T-helper 1 cell treated with Interleukin-12 subunit alpha and Interleukin-12 subunit beta and Interleukin-4 antibody, amounts not matched to agents 30 μg/mL and 1 μg/mL, for 36 hours (primary cell): ENCODE data around the gene WIPF2.
A peak's percentile ranks its signal among the peaks of the same experiment; 100 is the strongest.

Experiments
- H3K27ac Mint-ChIP-seq: one replicate; pipeline ENCODE4 v1.8.0; 2021; ENCODE audit warnings: mild to moderate bottlenecking, mixed read lengths
- H3K27me3 Mint-ChIP-seq: one replicate; pipeline ENCODE4 v1.8.0; 2021; ENCODE audit warnings: low read depth, mixed read lengths
- H3K36me3 Mint-ChIP-seq: one replicate; pipeline ENCODE4 v1.8.0; 2021; ENCODE audit warnings: low read depth, mixed read lengths
- H3K4me1 Mint-ChIP-seq: one replicate; pipeline ENCODE4 v1.8.0; 2021; ENCODE audit warnings: low read depth, mixed read lengths
- H3K4me3 Mint-ChIP-seq: one replicate; pipeline ENCODE4 v1.8.0; 2021; ENCODE audit warnings: mild to moderate bottlenecking, moderate library complexity, mixed read lengths
- H3K9me3 Mint-ChIP-seq: one replicate; pipeline ENCODE4 v1.8.0; 2021; ENCODE audit warnings: mixed read lengths

The WIPF2 gene, protein sequence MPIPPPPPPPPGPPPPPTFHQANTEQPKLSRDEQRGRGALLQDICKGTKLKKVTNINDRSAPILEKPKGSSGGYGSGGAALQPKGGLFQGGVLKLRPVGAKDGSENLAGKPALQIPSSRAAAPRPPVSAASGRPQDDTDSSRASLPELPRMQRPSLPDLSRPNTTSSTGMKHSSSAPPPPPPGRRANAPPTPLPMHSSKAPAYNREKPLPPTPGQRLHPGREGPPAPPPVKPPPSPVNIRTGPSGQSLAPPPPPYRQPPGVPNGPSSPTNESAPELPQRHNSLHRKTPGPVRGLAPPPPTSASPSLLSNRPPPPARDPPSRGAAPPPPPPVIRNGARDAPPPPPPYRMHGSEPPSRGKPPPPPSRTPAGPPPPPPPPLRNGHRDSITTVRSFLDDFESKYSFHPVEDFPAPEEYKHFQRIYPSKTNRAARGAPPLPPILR

DNA sequence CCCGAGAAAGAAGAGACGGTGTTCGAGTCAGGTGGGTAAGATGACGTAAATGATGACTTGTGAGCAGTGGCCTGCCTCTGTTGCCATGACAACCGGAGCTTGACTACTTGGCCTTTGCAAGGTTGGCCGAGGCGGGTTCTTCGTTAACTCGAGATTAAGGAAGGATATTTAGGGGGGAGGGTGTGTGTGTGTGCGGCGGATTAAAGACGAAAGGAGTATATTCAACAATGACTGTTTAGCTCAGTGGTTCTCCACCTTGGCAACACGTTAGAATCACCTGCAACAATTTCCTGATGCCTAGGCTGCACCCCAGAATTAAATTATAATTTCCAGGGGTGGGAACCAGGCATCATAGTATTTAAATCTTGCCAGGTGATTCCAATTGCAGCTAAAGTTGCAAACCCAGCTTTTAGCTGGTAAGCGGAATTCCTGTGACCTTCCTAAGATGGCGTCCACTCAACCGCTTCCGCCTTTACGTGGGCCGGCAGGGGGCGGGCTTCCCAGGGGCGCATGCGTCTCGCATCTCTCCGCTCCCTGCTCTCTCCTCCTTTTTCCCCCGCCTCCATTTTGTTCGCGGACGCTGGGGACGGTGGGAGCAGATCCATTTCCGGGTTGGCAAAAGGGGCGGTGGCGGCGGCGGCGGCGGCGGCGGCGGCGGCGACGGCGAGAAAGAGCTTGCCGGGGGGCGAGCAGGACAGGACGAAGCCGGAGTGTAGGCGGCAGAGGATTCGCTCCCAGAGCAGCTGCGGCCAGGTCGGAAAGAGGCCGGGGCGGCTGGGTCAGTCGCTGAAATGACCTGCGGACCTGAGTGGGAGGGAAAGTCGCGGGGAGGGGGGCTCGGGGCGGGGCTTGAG is at the start of gene WIPF2:
Gene WIPF2, plus strand, starts transcription at position 565 of the 854 bp plus-strand sequence. CDS start 37,156 bp downstream, outside the sequence.
- H3K9me3 Mint-ChIP-seq, result no peaks in the 10 kb centered on the region
- H3K36me3 Mint-ChIP-seq, result peaks cover 7% of the 10 kb centered on the region
- peak within 1 kb of the TSS; percentile 99 for H3K4me3 Mint-ChIP-seq
- no peaks in the 10 kb centered on the region for H3K27me3 Mint-ChIP-seq
- peak within 1 kb of the TSS; percentile 100 for H3K27ac Mint-ChIP-seq
- peaks cover 24% of the 10 kb centered on the region for H3K4me1 Mint-ChIP-seq

DNA sequence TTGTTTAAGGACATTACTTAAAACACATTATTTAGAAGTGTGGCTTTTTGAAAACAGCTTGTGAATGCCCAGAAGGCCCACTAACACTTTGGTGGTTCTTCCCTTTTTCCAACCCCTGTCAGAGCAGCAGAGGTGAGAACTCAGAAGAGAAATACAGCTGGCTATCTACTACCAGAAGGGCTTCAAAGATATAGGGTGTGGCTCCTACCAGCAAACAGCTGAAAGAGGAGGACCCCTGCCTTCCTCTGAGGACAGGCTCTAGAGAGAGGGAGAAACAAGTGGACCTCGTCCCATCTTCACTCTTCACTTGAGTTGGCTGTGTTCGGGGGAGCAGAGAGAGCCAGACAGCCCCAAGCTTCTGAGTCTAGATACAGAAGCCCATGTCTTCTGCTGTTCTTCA is 48.8 kb upstream of the WIPF2 start:
- Mint-ChIP-seq H3K27me3 (no peaks in the 10 kb centered on the region), H3K27ac (no peak overlapping the region), H3K9me3 (no peaks in the 10 kb centered on the region), H3K4me1 (peaks cover 5% of the 10 kb centered on the region), H3K4me3 (no peak overlapping the region), H3K36me3 (peaks cover 50% of the 10 kb centered on the region)

DNA sequence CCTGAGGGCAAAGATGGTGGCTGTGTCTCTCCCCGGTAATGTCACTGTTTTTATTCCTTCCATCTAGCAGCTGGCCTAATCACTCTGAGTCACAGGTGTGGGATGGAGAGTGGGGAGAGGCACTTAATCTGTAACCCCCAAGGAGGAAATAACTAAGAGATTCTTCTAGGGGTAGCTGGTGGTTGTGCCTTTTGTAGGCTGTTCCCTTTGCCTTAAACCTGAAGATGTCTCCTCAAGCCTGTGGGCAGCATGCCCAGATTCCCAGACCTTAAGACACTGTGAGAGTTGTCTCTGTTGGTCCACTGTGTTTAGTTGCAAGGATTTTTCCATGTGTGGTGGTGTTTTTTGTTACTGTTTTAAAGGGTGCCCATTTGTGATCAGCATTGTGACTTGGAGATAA is 47.4 kb upstream of the WIPF2 start:
- Mint-ChIP-seq H3K4me1 (peaks cover 5% of the 10 kb centered on the region), H3K27me3 (no peaks in the 10 kb centered on the region), H3K9me3 (no peaks in the 10 kb centered on the region), H3K36me3 (peaks cover 47% of the 10 kb centered on the region), H3K4me3 (no peak overlapping the region), H3K27ac (no peak overlapping the region)

DNA sequence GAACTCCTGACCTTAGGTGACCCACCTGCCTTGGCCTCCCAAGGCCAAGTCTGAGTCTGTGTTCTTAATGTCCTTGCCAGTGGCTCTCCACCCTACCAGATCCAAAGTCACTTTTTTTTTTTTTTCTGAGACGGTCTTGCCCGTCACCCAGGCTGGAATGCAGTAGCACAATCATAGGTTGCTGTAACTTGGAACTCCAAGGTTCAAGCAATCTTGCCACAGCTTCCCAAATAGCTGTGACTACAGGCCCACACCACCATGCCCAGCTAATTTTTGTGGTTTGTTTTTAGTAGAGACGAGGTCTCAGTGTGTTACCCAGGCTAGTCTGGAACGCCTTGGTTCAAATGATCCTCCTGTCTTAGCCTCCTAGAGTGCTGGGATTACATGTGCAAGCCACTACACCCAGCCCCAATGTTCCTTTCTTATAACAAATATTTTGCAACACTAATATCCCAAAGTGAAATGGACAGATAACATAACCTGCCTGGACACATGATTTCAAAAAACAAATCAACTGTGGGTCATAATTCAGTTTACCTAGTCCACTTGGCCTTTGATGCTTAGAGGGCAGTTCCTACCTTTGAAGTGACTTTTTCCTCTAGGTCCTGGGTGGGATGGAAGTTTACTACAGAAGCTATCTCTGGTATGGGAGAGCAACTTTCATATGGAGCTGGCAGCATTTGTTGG is 45.9 kb upstream of the WIPF2 start:
- Mint-ChIP-seq H3K27me3 (no peaks in the 10 kb centered on the region), H3K4me3 (no peak overlapping the region), H3K4me1 (peaks cover 8% of the 10 kb centered on the region), H3K27ac (no peak overlapping the region), H3K36me3 (peaks cover 36% of the 10 kb centered on the region), H3K9me3 (no peaks in the 10 kb centered on the region)

DNA sequence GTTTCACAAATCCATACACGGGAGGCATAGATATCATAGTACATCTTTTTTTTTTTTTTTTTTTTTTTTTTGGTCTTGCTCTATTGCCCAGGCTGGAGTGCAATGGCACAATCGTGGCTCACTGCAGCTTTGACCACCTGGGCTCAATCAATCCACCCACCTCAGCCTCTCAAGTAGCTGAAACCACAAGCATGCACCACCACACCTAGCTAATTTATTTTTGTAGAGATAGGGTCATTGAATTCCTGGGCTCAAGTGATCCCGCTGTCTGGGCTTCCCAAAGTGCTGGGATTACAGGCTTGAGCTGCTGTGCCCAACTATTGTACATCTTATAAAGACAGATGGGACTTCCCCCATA is 45.3 kb upstream of the WIPF2 start:
- Mint-ChIP-seq H3K4me1 (peaks cover 7% of the 10 kb centered on the region), H3K4me3 (no peak overlapping the region), H3K27me3 (no peaks in the 10 kb centered on the region), H3K36me3 (peaks cover 35% of the 10 kb centered on the region), H3K27ac (no peak overlapping the region), H3K9me3 (no peaks in the 10 kb centered on the region)

DNA sequence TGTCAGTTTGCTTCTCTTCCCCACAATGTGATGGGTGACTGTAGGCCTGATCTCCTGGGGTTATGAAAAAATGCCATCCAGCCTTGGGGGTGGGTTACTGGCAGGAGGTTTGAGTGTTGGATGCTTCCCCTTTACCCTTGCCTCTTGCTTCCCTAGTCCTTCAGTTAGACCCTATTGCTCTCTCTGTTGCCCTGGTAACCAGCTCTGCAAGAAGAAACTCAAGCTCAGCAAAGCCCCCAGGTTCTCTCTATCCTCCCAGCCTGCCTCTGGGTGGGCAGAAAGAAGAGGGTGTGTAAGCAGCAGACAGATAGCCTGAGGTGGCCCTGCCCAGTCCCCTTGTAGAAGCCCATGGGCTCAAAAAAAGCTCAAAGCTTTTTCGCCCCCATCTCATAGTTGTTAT is 44.6 kb upstream of the WIPF2 start:
- Mint-ChIP-seq H3K36me3 (peaks cover 29% of the 10 kb centered on the region), H3K27ac (no peak overlapping the region), H3K4me1 (peaks cover 7% of the 10 kb centered on the region), H3K9me3 (no peaks in the 10 kb centered on the region), H3K27me3 (no peaks in the 10 kb centered on the region), H3K4me3 (no peak overlapping the region)

DNA sequence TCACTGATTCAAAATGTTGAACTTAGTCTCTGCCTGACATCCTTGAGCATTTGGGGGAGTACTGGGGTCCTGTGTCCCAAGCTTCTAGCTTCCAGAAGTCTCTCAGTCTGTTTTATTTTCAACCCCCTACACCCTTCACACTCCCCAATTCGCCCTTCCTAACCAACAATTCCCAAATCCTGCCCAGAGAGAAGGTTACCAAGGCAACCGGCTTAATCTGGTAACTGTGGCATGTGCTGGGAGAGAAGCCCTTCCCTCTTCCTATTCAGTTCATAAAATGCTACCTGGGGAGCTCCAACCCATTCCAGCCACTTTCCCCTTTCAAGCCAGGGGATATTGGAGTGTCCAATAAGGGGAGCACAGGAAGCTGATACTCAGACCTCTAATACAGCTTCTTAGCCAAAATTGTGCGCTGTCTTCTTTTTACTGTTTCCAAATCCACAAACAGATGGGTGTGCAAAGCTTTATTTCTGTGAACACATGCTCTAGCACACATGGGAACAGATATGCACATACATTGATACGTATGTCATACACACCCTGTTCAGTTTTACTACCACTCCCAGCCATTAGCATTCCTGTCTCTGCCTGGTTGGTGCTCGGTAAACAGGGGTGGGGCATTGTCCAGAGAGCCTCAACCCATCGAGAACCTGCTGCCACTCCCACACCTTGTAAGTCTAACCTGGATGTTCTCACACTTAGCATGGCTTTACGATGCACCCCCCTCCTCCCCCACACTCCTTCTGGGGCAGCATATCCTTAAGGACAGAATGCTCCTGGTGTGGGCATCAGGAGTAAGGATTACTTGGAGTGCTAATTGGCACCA is 43.0 kb upstream of the WIPF2 start:
- H3K4me1 Mint-ChIP-seq, result peaks cover 7% of the 10 kb centered on the region
- H3K4me3 Mint-ChIP-seq, result no peak overlapping the region
- H3K36me3 Mint-ChIP-seq, result peaks cover 20% of the 10 kb centered on the region
- no peak overlapping the region for H3K27ac Mint-ChIP-seq
- H3K27me3 Mint-ChIP-seq, result no peaks in the 10 kb centered on the region
- no peaks in the 10 kb centered on the region for H3K9me3 Mint-ChIP-seq

DNA sequence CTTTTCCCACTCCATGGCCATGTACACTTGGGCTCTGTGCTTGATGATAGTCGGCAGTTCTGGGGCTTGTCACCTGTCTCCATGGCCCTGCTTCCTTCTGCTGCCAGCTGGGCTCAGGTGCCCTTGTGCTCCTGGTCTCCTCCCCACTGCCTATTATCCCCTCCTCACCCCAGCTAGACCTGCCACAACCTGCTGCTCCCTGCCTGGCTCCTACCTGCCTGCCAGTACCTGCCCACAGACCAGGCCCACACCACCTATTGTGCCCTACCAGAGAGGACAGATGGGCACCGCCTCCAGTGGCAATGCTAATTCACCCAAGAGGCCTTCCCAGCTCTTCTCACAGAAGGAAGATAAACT is 42.4 kb upstream of the WIPF2 start:
- Mint-ChIP-seq H3K36me3 (peaks cover 17% of the 10 kb centered on the region), H3K27ac (no peak overlapping the region), H3K27me3 (no peaks in the 10 kb centered on the region), H3K4me1 (peaks cover 7% of the 10 kb centered on the region), H3K4me3 (no peak overlapping the region), H3K9me3 (no peaks in the 10 kb centered on the region)

DNA sequence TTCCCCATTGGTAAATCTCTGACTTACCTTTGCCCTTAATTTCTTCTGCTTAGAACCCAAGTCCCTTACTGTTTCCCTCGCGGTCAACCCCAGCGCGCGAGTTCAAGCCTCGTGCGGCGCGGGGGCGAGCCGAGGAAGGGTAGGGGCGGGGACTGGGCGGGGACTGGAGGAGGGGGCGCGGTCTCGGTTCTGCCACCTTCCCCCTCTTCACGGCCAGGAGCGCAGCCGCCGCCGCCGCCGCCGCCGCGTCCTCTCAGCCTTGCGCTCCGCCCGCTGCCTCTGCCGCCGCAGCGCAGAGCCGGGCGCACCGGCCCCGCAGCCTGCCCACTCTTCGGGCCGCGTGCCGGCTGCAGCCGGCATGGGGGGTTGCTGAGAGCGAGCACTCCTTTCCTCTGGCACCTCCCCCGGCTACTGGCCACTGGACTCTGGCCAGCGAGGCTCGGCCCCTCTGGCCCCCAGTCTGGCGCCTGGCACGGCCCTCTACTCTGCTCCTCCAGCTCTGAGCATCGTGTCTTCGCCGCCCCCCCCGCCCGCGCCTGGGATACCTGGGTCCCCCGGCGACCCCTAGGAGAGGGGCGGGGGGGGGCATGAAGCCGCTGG is 41.7 kb upstream of the WIPF2 start, which contains the start of gene RAPGEFL1:
Gene RAPGEFL1, plus strand, starts transcription at position 196 of the 600 bp plus-strand sequence. Its CDS starts 392 bp downstream, at position 588.
- Mint-ChIP-seq H3K27ac (no peak within 1 kb of the TSS), H3K9me3 (no peaks in the 10 kb centered on the region), H3K4me3 (no peak within 1 kb of the TSS), H3K4me1 (peaks cover 7% of the 10 kb centered on the region), H3K27me3 (no peaks in the 10 kb centered on the region), H3K36me3 (peaks cover 17% of the 10 kb centered on the region)

DNA sequence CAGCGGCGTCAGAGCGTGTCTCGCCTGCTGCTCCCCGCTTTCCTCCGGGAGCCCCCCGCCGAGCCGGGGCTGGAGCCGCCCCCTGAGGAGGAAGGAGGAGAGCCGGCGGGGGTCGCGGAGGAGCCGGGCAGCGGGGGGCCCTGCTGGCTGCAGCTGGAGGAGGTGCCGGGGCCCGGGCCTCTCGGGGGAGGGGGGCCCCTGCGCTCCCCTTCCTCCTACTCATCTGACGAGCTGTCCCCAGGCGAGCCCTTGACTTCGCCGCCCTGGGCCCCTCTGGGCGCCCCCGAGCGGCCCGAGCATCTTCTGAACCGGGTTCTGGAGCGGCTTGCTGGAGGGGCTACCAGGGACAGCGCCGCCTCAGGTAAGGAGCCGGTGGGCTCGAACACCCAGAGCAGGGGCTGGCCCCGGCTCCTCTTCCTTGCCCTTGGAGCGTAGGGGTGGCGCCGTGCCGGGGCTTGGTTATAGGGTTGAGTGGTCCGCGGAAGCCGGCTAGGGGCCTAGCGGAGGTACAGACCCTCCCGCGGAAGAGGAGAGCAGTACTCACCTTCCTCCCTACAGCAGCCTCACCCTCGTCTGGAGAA is 41.0 kb upstream of the WIPF2 start:
- Mint-ChIP-seq H3K36me3 (peaks cover 17% of the 10 kb centered on the region), H3K4me3 (peak overlapping the region; percentile 22), H3K27me3 (no peaks in the 10 kb centered on the region), H3K9me3 (no peaks in the 10 kb centered on the region), H3K27ac (no peak overlapping the region), H3K4me1 (peaks cover 7% of the 10 kb centered on the region)

DNA sequence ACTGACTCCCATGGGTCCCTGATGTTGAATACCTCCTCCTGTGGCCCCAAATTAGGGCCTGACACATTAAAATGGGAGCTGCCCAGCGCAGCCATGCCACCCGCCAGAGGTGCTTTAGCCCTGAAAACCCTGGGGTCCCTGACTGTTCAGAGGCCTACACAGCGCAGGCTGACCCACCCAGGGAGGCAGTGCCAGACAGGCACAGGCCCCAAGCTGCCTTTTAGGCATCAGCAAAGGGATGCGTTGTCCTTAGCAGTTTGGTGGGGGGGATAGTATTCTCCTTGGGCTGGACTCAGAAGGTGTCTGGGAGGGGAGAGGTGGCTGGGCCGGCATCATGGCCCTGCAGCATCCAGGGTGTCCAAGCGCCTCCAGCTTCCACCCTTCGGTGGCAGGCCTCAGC is 40.4 kb upstream of the WIPF2 start:
- H3K4me1 Mint-ChIP-seq, result peaks cover 7% of the 10 kb centered on the region

DNA sequence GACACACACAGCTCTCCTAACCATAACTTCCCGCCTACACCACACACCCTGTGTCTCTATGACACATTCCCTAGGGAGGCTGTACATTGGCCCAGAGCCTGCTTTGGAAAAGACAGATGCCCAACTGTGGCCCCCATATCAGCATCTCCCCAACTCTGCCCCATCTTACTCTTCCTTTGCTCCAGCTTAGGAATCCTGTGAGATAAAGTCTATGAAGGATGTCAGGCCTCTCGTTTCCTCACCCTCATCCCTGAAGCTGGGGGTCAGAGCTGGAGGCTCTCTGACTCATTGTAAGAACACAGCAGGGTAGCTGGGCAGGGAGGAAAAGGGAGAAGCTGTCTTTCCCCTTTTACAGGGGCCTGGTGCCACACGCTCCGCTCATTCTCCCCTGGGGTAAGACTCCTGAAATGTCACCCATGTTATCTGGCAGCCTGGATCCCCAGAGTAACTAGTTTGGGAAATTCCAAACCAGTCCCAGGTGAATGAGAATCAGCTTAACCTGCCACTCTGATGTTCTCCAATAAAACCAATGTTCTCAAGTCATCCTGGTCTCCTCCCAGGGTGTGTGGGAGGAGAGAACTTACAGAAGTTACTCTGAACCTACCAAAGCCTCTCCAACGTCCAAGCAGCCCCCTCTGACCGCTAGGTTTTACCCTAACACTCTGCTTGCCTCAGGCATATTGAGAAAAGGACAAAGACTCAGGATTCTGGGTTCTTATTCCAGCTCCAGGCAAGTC is 39.0 kb upstream of the WIPF2 start:
- peaks cover 7% of the 10 kb centered on the region for H3K4me1 Mint-ChIP-seq
- no peaks in the 10 kb centered on the region for H3K9me3 Mint-ChIP-seq
- no peak overlapping the region for H3K27ac Mint-ChIP-seq
- H3K27me3 Mint-ChIP-seq, result no peaks in the 10 kb centered on the region
- no peak overlapping the region for H3K4me3 Mint-ChIP-seq
- H3K36me3 Mint-ChIP-seq, result peaks cover 11% of the 10 kb centered on the region

More for the DNA sequence above, 40.4 kb upstream of the WIPF2 start:
- no peak overlapping the region for H3K27ac Mint-ChIP-seq
- no peaks in the 10 kb centered on the region for H3K9me3 Mint-ChIP-seq
- peak overlapping the region; percentile 22 for H3K4me3 Mint-ChIP-seq
- H3K27me3 Mint-ChIP-seq, result no peaks in the 10 kb centered on the region
- peaks cover 14% of the 10 kb centered on the region for H3K36me3 Mint-ChIP-seq

DNA sequence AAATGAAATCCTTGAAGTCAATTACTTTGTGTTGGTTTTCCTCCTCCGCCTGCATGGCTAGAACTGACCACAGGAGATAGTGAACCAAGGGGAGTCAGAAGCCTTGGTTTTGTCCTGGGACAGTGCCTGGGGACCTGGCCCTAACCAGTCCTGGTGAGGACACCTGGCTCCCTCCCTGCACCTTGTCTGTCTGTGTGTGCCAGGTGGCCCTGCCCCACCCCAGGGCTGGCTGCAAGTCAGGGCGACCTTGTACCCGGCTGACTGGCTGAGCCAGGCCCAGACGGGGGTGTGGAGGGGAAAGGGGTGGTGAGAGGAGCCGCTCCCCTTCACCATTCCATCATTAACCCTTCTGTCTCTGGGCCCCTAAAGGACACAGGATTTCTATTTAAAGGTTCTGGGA is 38.4 kb upstream of the WIPF2 start:
- Mint-ChIP-seq H3K4me3 (no peak overlapping the region), H3K9me3 (no peaks in the 10 kb centered on the region), H3K36me3 (peaks cover 11% of the 10 kb centered on the region), H3K27me3 (no peaks in the 10 kb centered on the region), H3K4me1 (peaks cover 7% of the 10 kb centered on the region), H3K27ac (no peak overlapping the region)
